Activated CD4-positive, alpha-beta T cell treated with anti-CD3 and anti-CD28 coated beads, Interleukin-2, amount 10 ng/mL, durations not matched to agents 7 days and 5 days (primary cell): Measurements from ENCODE around the gene PRIM2. TPM values are rescaled to one million over a fixed set of nuclear protein-coding genes. Genes with fewer than 3 reads are reported as not detected.
"Not testable (repeated sequence)": the region's sequence is repeated elsewhere in the genome, so short reads cannot be mapped to it uniquely, and the experiment has no call there.

Experiments
- CTCF ChIA-PET: fragments of 350-600 bp; sonication (Branson Sonifier 250); formaldehyde crosslinking; loops from one replicate; lab custom pipeline; 2021; ENCODE audit warnings: antibody characterized with exemption; lab: Charles Lee
- POLR2A ChIA-PET: fragments of 350-600 bp; sonication (Branson Sonifier 250); formaldehyde crosslinking; loops from one replicate; lab custom pipeline; 2021; ENCODE audit warnings: antibody characterized with exemption; lab: Charles Lee
- DNase-seq: peaks from one replicate; pipeline ENCODE4 v3.0.0-alpha.2; 2020
- H3K27ac Mint-ChIP-seq: one replicate; pipeline ENCODE4 v1.8.0; 2021; ENCODE audit warnings: mild to moderate bottlenecking, moderate library complexity, mixed read lengths
- H3K27me3 Mint-ChIP-seq: one replicate; pipeline ENCODE4 v1.8.0; 2021; ENCODE audit warnings: mixed read lengths
- H3K36me3 Mint-ChIP-seq: one replicate; pipeline ENCODE4 v1.8.0; 2021; ENCODE audit warnings: low read depth, mixed read lengths
- H3K4me1 Mint-ChIP-seq: one replicate; pipeline ENCODE4 v1.8.0; 2021; ENCODE audit warnings: mixed read lengths
- H3K4me3 Mint-ChIP-seq: one replicate; pipeline ENCODE4 v1.8.0; 2021; ENCODE audit warnings: mild to moderate bottlenecking, moderate library complexity, mixed read lengths
- H3K9me3 Mint-ChIP-seq: one replicate; pipeline ENCODE4 v1.8.0; 2021; ENCODE audit warnings: mixed read lengths
- total RNA-seq, 2 experiments: library from RNA; stranded (reverse); gene quantifications; one replicate each; pipeline ENCODE4 v1.2.3, GENCODE V29; 2021

Gene PRIM2
- total RNA-seq, 2 experiments from 2014 or later = 35.7 to 37.7 TPM

DNA sequence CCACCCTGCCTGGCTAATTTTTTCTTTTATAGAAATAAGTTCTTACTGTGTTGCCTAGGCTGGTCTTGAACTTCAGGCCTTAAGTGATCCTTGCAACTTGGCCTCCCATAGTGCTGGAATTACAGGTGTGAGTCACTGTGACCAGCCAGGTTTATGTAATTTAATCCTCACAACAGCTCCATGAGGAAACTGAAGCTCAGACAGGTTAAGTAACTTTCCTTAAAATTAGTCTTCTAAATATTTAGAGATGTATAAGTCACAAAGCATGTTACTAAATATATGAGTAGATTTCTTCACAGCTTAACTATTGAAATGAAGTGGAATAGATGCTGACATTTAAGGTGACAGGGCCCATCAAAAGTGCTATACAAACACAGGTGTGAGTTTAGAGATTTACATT is 30.2 kb downstream of the PRIM2 start:
- DNase-seq, POLR2A ChIA-PET, H3K4me3 Mint-ChIP-seq, CTCF ChIA-PET, H3K27me3 Mint-ChIP-seq, H3K27ac Mint-ChIP-seq, H3K9me3 Mint-ChIP-seq: not testable (repeated sequence)
- peaks cover 20% of the 10 kb centered on the region for H3K4me1 Mint-ChIP-seq
- H3K36me3 Mint-ChIP-seq = peaks cover 38% of the 10 kb centered on the region

DNA sequence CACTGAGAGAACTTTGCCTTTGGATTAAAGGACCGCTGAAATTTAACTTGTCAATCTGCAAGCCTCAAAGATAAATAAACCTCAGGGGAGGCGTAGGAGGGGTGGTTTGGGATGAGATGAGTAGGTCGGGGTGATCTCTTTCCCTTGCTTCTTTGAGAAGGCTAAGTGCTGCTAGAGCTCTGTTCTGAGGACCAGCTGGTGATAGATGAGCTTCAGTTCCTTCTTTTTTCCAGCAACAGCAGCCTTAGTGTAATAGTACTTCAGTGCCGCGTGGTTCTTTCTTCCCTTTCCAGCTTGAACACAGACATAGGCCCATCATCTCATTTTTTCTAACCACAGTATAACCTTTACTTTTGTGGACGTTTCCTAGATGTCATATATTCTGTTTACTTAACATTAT is 33.0 kb downstream of the PRIM2 start:
- peaks cover 29% of the 10 kb centered on the region for H3K36me3 Mint-ChIP-seq
- CTCF ChIA-PET, H3K27ac Mint-ChIP-seq, H3K4me3 Mint-ChIP-seq, H3K27me3 Mint-ChIP-seq, POLR2A ChIA-PET, DNase-seq, H3K9me3 Mint-ChIP-seq: not testable (repeated sequence)
- peaks cover 20% of the 10 kb centered on the region for H3K4me1 Mint-ChIP-seq

DNA sequence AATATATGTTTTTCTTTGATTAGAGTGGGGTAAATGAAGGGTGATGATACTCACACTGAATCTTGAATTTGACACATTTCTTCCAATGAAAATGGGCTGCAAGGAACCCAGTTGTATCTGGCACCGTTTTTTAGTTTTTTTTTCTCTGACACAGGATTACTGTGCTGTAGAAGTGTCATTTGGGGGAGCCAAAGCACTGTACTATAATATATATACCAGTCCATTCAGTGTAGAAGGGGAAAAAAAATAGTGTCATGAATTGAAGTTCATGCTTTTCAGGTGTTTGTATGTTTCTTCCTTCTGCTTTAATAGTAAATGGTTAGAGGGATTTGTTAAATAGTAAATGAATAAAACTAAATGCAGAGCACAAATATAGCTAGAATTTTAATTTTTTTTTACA is 35.2 kb downstream of the PRIM2 start:
- H3K27ac Mint-ChIP-seq, DNase-seq, CTCF ChIA-PET, H3K9me3 Mint-ChIP-seq, H3K4me3 Mint-ChIP-seq, H3K27me3 Mint-ChIP-seq, POLR2A ChIA-PET: not testable (repeated sequence)
- Mint-ChIP-seq H3K36me3 (peaks cover 28% of the 10 kb centered on the region), H3K4me1 (peaks cover 18% of the 10 kb centered on the region)

DNA sequence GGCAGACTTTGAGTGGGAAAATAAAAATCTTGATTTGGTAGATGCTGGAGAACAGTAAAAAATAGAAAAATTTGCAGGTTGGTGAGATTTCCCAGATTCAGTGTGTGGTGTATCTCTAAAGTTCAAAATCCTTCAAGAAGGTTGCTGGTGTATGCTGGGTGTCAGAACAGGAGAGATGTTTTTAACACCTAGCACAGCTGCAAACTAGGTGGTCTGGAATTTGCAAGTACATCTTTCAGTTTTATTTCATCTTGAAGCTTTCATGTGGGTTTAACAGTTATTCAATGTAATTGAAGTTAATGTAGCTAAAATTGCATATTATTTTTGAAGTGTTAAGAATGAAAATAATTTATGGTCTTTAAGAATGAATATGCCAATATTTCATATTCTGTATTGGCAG is 40.9 kb downstream of the PRIM2 start:
- POLR2A ChIA-PET, CTCF ChIA-PET, DNase-seq, H3K9me3 Mint-ChIP-seq, H3K4me1 Mint-ChIP-seq, H3K4me3 Mint-ChIP-seq, H3K27ac Mint-ChIP-seq, H3K27me3 Mint-ChIP-seq: not testable (repeated sequence)
- H3K36me3 Mint-ChIP-seq = peaks cover 15% of the 10 kb centered on the region

DNA sequence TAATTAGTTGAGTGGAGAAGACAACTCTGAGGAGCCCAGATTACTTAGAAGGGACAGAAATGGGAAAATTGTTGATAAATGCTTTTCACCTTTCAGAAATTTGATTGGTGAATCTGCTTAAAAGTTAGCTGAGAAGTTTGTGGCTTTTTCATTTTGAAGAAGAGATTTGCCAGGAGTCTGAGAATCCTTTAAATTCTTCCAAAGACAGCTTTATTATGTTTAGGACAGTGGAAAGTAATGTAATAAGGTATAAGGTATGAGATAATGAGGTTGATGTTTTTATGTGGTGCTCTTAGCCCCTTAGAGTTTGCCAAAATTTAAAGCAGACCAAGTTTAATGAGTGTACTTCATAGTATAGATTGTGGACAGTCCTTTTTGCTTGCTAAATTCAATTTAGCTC is 42.3 kb downstream of the PRIM2 start:
- H3K4me3 Mint-ChIP-seq, POLR2A ChIA-PET, CTCF ChIA-PET, H3K27me3 Mint-ChIP-seq, H3K4me1 Mint-ChIP-seq, H3K9me3 Mint-ChIP-seq, DNase-seq, H3K27ac Mint-ChIP-seq: not testable (repeated sequence)
- H3K36me3 Mint-ChIP-seq = peaks cover 15% of the 10 kb centered on the region

DNA sequence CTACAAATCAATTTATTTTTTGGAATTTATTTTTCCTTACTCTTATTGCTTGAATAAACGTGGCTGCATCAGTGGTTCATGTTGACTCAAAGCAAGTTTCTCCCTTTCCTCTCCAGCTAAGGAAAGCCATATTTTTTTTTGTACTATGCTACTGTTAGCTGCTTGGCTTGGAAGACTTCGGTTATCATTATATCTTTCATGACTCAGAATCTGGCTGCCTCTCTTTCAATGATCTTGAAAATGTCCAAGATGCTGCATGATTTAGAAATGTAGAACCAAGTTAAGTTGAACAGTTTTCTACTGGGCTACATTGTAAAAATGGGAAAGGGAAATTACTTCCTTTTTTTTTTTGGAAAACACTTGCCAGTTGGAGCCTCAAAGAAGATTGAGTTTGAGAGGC is 44.9 kb downstream of the PRIM2 start:
- H3K27ac Mint-ChIP-seq, POLR2A ChIA-PET, H3K4me3 Mint-ChIP-seq, H3K4me1 Mint-ChIP-seq, DNase-seq, CTCF ChIA-PET, H3K27me3 Mint-ChIP-seq, H3K9me3 Mint-ChIP-seq: not testable (repeated sequence)
- peaks cover 12% of the 10 kb centered on the region for H3K36me3 Mint-ChIP-seq

DNA sequence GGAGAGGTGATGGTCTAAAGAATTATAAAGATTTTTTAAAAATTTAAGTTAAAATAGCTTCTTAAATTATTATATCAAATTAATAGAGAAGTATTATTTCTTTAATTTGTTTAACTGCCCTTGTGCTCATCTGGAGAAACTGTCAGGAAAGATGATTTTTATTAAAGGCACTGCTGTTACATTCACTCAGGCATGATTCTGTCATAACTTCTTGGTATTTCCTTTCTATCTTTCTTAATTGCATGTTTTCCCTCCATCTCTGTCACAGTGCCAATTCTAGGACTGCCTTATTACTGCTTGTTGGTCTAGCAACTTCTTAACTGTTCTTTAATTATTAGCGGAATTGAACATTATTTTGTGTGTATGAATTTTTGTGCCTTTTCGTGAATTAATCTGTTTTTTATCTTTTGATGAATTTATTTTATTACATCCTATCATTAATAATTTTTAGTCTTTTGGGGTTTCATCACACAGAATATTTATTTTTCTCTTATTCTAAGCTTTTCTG is 47.7 kb downstream of the PRIM2 start:
- DNase-seq, H3K27ac Mint-ChIP-seq, H3K4me3 Mint-ChIP-seq, H3K9me3 Mint-ChIP-seq, CTCF ChIA-PET, H3K4me1 Mint-ChIP-seq, H3K27me3 Mint-ChIP-seq: not testable (repeated sequence)
- POLR2A ChIA-PET = interaction anchor here (0.6 kb wide), 1 partner anchor 98 kb away, joined by 5 read pairs; no protein-coding TSS in a partner anchor
- peaks cover 15% of the 10 kb centered on the region for H3K36me3 Mint-ChIP-seq

DNA sequence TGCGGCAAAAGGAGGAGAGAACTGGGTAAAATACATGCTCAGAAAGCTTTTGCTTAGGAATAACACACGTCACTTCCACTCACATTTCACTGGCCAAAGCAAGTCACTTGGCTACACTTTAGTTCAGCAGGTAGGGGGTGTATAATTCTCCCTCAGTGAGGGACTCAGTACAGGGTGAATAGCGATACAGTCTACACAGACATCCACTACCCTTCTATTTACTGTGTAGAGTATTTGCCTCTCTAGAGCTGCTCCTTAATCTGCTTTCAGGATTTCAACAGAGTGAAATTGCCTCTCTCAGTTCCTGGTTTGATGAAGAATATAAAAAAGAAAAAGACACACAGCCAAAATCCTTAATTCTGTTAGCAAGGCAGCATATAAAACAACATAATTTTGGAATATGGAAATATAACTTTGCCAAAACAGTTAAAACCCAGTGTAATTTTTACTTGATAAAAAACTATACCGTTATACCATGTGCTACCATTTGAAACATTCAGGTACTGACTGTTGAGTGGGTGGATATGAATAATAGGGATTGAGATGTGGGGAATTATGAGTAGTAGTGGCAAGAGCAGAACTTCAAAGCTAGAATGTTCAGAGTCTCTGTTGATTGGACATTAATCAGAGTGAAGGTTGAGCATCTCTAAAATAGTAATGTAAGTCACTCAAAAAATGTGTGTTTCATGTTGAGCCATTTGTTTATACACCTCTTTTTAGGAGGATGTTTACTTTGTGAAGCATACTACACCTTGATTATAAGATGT is 51.7 kb downstream of the PRIM2 start:
- H3K4me3 Mint-ChIP-seq, POLR2A ChIA-PET, CTCF ChIA-PET, H3K9me3 Mint-ChIP-seq, H3K4me1 Mint-ChIP-seq, H3K27ac Mint-ChIP-seq, H3K27me3 Mint-ChIP-seq, DNase-seq: not testable (repeated sequence)
- H3K36me3 Mint-ChIP-seq = peaks cover 27% of the 10 kb centered on the region

DNA sequence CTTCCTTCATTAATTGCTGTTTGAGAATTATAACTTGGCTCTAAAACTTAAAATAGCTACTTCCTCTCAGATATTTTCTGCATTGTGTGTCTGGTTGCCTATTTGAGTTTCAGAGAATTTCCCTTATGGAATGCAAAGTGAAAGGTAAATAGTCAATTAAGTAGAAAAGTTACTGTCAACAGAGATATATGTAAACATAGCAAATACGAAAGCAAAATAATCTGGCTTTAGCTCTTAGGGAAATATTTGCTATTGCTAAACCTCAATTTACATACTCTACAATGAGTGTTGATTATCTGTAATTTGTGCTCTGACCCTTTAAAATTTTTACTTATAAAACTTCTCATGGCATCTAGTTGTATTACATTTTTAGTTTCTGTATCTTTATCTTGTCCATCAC is 54.3 kb downstream of the PRIM2 start:
- H3K4me1 Mint-ChIP-seq, POLR2A ChIA-PET, H3K27ac Mint-ChIP-seq, H3K4me3 Mint-ChIP-seq, H3K9me3 Mint-ChIP-seq, DNase-seq, H3K27me3 Mint-ChIP-seq, CTCF ChIA-PET: not testable (repeated sequence)
- peaks cover 30% of the 10 kb centered on the region for H3K36me3 Mint-ChIP-seq

DNA sequence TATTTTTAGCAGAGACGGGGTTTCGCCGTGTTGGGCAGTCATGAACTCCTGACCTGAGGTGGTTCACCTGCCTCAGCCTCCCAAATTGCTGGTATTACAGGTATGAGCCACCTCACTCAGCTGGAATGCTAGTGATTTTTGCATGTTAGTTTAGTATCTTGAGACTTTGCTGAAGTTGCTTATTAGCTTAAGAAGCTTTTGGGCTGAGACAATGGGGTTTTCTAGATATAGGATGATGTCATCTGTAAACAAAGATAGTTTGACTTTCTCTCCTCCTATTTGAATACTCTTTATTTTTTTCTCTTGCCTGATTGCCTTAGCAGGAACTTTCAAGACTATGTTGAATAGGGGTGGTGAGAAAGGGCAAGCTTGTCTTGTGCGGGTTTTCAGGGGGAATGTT is 57.3 kb downstream of the PRIM2 start:
- H3K27me3 Mint-ChIP-seq, CTCF ChIA-PET, POLR2A ChIA-PET, H3K4me1 Mint-ChIP-seq, DNase-seq, H3K9me3 Mint-ChIP-seq, H3K4me3 Mint-ChIP-seq, H3K27ac Mint-ChIP-seq: not testable (repeated sequence)
- peaks cover 23% of the 10 kb centered on the region for H3K36me3 Mint-ChIP-seq

DNA sequence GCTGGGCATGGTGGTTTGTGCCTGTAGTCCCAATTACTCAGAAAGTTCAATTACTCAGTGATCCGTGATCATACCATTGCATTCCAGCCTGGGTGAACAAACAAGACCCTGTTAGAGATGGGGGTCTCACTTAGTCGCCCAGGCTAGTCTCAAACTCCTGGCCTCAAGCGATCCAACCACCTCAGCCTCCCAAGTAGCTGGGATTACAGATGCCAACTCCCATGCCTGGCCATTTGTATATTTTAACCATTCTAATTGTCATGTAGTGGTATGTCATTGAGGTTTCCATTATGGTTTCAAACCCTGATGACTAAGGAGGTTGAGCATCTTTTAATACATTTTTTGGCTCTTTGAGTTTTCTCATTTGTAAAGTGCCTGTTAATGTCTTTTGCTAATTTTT is 58.7 kb downstream of the PRIM2 start:
- H3K4me1 Mint-ChIP-seq, CTCF ChIA-PET, H3K27ac Mint-ChIP-seq, POLR2A ChIA-PET, DNase-seq, H3K4me3 Mint-ChIP-seq, H3K27me3 Mint-ChIP-seq, H3K9me3 Mint-ChIP-seq: not testable (repeated sequence)
- H3K36me3 Mint-ChIP-seq = peaks cover 30% of the 10 kb centered on the region

DNA sequence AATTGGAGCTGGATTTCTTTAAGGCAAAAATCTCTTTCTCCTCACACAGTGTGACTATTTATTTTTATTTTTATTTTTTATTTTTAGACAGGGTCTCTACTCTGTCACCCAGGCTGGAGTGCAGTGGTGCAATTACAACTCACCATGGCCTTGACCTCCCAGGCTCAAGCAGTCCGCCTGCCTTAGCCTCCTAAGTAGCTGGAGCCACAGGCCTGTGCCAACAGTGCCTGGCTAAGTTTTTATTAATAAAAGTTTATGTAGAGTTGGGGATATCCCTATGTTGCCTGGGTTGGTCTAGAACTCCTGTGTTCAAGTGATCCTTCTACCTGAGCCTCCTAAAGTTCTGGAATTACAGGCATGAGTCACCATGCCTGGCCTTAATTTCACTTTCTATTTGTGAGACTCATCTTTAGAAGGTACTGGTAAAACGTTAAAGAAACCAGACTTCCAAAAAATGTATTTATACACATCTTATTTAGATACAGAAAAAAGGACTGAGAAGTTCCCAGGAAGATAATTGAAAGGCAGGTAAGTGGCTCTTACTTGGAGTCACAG is 71.7 kb downstream of the PRIM2 start:
- H3K4me1 Mint-ChIP-seq, H3K4me3 Mint-ChIP-seq, H3K27ac Mint-ChIP-seq, H3K27me3 Mint-ChIP-seq, DNase-seq, CTCF ChIA-PET, H3K9me3 Mint-ChIP-seq, POLR2A ChIA-PET: not testable (repeated sequence)
- H3K36me3 Mint-ChIP-seq = peaks cover 29% of the 10 kb centered on the region

DNA sequence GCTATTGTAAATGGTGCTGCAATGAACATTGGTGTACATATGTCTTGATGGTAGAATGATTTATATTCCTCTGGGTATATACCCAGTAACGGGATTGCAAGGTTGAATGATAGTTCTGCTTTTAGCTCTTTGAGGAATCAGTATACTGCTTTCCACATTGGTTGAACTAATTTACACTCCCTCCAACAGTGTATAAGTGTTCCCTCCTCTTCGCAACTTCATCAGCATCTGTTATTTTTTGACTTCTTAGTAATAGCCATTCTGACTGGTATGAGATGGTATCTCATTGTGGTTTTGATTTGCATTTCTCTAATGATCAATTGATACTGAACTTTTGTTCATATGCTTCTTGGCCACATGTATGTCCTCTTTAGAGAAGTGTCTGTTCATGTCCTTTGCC is 73.4 kb downstream of the PRIM2 start:
- POLR2A ChIA-PET, CTCF ChIA-PET, H3K27ac Mint-ChIP-seq, H3K4me3 Mint-ChIP-seq, DNase-seq, H3K27me3 Mint-ChIP-seq: not testable (repeated sequence)
- Mint-ChIP-seq H3K4me1 (peaks cover 15% of the 10 kb centered on the region), H3K9me3 (peaks cover 16% of the 10 kb centered on the region), H3K36me3 (peaks cover 41% of the 10 kb centered on the region)
